ENCODE results near the gene FAM200B. TPM values are rescaled to one million over a fixed set of nuclear protein-coding genes. Genes with fewer than 3 reads are reported as not detected.
"Not testable (repeated sequence)": the region's sequence is repeated elsewhere in the genome, so short reads cannot be mapped to it uniquely, and the experiment has no call there.

The FAM200B gene
- total and polyA plus RNA-seq, 2 experiments from 2014 or later = 33.2 to 74.6 TPM

- no peaks in the 10 kb centered on the region for H3K79me2 ChIP-seq (ENCODE audit: insufficient read depth)
- no peaks in the 10 kb centered on the region for H3K4me1 ChIP-seq (ENCODE audit: insufficient read depth)
- TF ChIP-seq EZH2 (IDR thresholded peaks at IDR 0.05; ENCODE audit: insufficient read depth, poor library complexity, severe bottlenecking) (no peak), EZH2phosphoT487 (IDR thresholded peaks at IDR 0.05; ENCODE audit: insufficient read depth, low read depth) (no peak)
- no peaks in the 10 kb centered on the region for H3K36me3 ChIP-seq (ENCODE audit: low read depth)
- H3F3A ChIP-seq (ENCODE audit: insufficient read depth) = no peaks in the 10 kb centered on the region
- peak; percentile 62 for DNase-seq
- H3K27me3 ChIP-seq (replicated peaks; ENCODE audit: insufficient read depth) = no peaks in the 10 kb centered on the region
- H4K20me1 ChIP-seq (ENCODE audit: insufficient read depth) = no peaks in the 10 kb centered on the region
- no peaks in the 10 kb centered on the region for H3K9me2 ChIP-seq (ENCODE audit: insufficient read depth)
- no peak overlapping the region for H3K27ac ChIP-seq
- no peak overlapping the region for H3K9ac ChIP-seq
- no peak overlapping the region for H3K4me2 ChIP-seq (ENCODE audit: unreplicated experiment)
- H3K9me3 ChIP-seq (ENCODE audit: low read depth) = no peaks in the 10 kb centered on the region
- in situ Hi-C loops (cut with MboI) = no loop called here
- no peak overlapping the region for H2AFZ ChIP-seq
- WGBS, 2 experiments (ENCODE audit: low coverage in 1 of 2, low lambda C conversion rate in 2 of 2, missing lambda C conversion rate in 2 of 2) = 22 to 26% methylated on average over 3 of the region's 3 CpGs
- H3K4me3 ChIP-seq = no peak overlapping the region
Observed at GRCh38 chr4:15729910-15730533, 48.4 kb downstream of the FAM200B start.

- H3K36me3 ChIP-seq (ENCODE audit: low read depth); H3K9ac ChIP-seq; H2AFZ ChIP-seq; H3K27ac ChIP-seq; H3K27me3 ChIP-seq (replicated peaks; ENCODE audit: insufficient read depth); H3K4me3 ChIP-seq; H4K20me1 ChIP-seq (ENCODE audit: insufficient read depth); H3K79me2 ChIP-seq (ENCODE audit: insufficient read depth); DNase-seq; H3K4me2 ChIP-seq (ENCODE audit: unreplicated experiment); H3K9me3 ChIP-seq (ENCODE audit: low read depth); H3K4me1 ChIP-seq (ENCODE audit: insufficient read depth); H3F3A ChIP-seq (ENCODE audit: insufficient read depth); H3K9me2 ChIP-seq (ENCODE audit: insufficient read depth); in situ Hi-C loops (cut with MboI): not testable (repeated sequence)
- 71 to 72% methylated on average over 5 of the region's 5 CpGs for WGBS, 2 experiments (ENCODE audit: low coverage in 1 of 2, low lambda C conversion rate in 2 of 2, missing lambda C conversion rate in 2 of 2)
Observed at GRCh38 chr4:15733061-15733460, 51.4 kb downstream of the FAM200B start.

GRCh38 chr4:15735536-15735935, 53.9 kb downstream of the FAM200B start:
- no peaks in the 10 kb centered on the region for H4K20me1 ChIP-seq (ENCODE audit: insufficient read depth)

GRCh38 chr4:15736514-15737050, 55.0 kb downstream of the FAM200B start:
- H3K4me3 ChIP-seq = no peak overlapping the region
- no peaks in the 10 kb centered on the region for H4K20me1 ChIP-seq (ENCODE audit: insufficient read depth)
- H3K36me3 ChIP-seq (ENCODE audit: low read depth) = no peaks in the 10 kb centered on the region
- H3K9ac ChIP-seq = no peak overlapping the region
- H3K79me2 ChIP-seq (ENCODE audit: insufficient read depth) = no peaks in the 10 kb centered on the region
- H3K9me3 ChIP-seq (ENCODE audit: low read depth) = no peaks in the 10 kb centered on the region
- no peak overlapping the region for H2AFZ ChIP-seq
- no peak for TF ChIP-seq EZH2 (IDR thresholded peaks at IDR 0.05; ENCODE audit: insufficient read depth, poor library complexity, severe bottlenecking)
- TF ChIP-seq EZH2phosphoT487 (IDR thresholded peaks at IDR 0.05; ENCODE audit: insufficient read depth, low read depth) = no peak
- 56 to 62% methylated on average over 4 of the region's 4 CpGs for whole genome bisulfite sequencing, 2 experiments (ENCODE audit: low coverage in 1 of 2, low lambda C conversion rate in 2 of 2, missing lambda C conversion rate in 2 of 2)
- DNase-seq = no peak
- no peak overlapping the region for H3K4me2 ChIP-seq (ENCODE audit: unreplicated experiment)
- peaks cover 9% of the 10 kb centered on the region; the same call in 1 of the 2 replicates for H3F3A ChIP-seq (ENCODE audit: insufficient read depth)
- no peaks in the 10 kb centered on the region for H3K9me2 ChIP-seq (ENCODE audit: insufficient read depth)
- H3K27me3 ChIP-seq (replicated peaks; ENCODE audit: insufficient read depth) = no peaks in the 10 kb centered on the region; the same call in 1 of the 2 replicates
- in situ Hi-C loops (cut with MboI) = no loop called here
- 0 out of 2 replicates have a peak, but pooled peaks cover 9% of the 10 kb centered on the region for H3K4me1 ChIP-seq (ENCODE audit: insufficient read depth)
- H3K27ac ChIP-seq = no peak overlapping the region

More at GRCh38 chr4:15735536-15735935, 53.9 kb downstream of the FAM200B start:
- no peak for DNase-seq
- Histone ChIP-seq H3K79me2 (ENCODE audit: insufficient read depth) (no peaks in the 10 kb centered on the region), H3K4me1 (ENCODE audit: insufficient read depth) (0 out of 2 replicates have a peak, but pooled peaks cover 9% of the 10 kb centered on the region), H3K4me3 (no peak overlapping the region), H3K9me3 (ENCODE audit: low read depth) (no peaks in the 10 kb centered on the region), H3F3A (ENCODE audit: insufficient read depth) (peaks cover 9% of the 10 kb centered on the region; the same call in 1 of the 2 replicates), H3K36me3 (ENCODE audit: low read depth) (no peaks in the 10 kb centered on the region), H2AFZ (no peak overlapping the region), H3K9me2 (ENCODE audit: insufficient read depth) (no peaks in the 10 kb centered on the region), H3K9ac (no peak overlapping the region), H3K27me3 (replicated peaks; ENCODE audit: insufficient read depth) (no peaks in the 10 kb centered on the region; the same call in 1 of the 2 replicates), H3K4me2 (ENCODE audit: unreplicated experiment) (no peak overlapping the region), H3K27ac (no peak overlapping the region)
- TF ChIP-seq EZH2phosphoT487 (IDR thresholded peaks at IDR 0.05; ENCODE audit: insufficient read depth, low read depth) (no peak), EZH2 (IDR thresholded peaks at IDR 0.05; ENCODE audit: insufficient read depth, poor library complexity, severe bottlenecking) (no peak)
- 69 to 73% methylated on average over 6 of the region's 6 CpGs for WGBS, 2 experiments (ENCODE audit: low coverage in 1 of 2, low lambda C conversion rate in 2 of 2, missing lambda C conversion rate in 2 of 2)
- in situ Hi-C loops (cut with MboI) = no loop called here
